Thyroid gland (tissue), 4 donors: ENCODE measurements around the gene BDH1.

Source experiments
- CTCF ChIP-seq, 6 experiments: fragments of 200-600 bp in 3 of 6; fragments of 450-650 bp in 3 of 6; sonication (generic) in 3 of 6; IDR thresholded peaks; one replicate each; pipeline ENCODE4 v1.5.1; 2016 to 2019; ENCODE audit warnings: antibody characterized with exemption in 6 of 6, mild to moderate bottlenecking in 2 of 6, inconsistent platforms in 1 of 6, moderate library complexity in 1 of 6
- POLR2A ChIP-seq, 2 donors: fragments of 450-650 bp; IDR thresholded peaks; one replicate each; pipeline ENCODE4 v1.6.1; 2017; ENCODE audit warnings: antibody characterized with exemption in 2 of 2, mild to moderate bottlenecking in 2 of 2, moderate library complexity in 1 of 2

DNA sequence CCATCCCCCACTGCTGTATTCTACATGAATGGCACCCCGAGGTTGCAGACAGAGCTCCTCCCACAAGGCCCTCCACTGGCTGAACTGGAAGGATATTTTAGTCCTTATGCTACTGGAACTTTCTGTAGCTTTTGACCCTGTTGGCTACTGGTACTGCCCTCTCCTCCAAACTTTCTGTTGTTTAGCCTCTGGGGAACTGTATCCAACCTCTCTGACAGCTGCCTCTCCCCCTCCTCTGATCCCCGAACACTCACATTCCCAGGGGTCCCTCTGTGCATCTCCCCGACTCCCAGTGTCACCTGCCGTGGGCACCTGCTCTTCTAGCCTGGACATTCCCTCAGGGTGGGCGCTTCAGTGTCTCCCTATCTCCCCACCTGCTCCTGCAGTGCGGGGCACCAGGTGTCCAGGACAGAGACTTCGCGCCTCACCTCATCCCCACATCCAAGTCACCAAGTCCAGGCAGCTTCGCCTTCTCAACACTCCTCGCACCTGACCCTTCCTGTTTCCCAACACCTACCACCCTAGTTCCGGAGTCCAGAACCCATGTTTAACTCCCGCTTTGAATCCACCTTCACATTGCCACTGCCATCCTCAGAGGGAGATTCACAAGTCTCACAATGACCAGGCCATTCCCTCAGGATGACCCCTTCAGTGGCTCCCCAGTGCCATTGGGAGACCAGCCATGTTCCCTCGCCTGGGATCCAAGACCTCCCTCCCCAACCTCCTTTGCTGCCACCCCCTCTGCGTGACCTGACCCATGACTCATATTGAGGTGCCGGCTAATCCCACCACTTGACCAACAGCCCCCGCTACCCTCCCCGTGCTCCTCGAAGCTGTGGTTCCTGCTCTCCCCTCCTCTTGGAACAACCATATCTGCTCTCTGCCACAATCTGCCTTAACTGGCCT is 34.2 kb downstream of the BDH1 start:
- TF ChIP-seq POLR2A (IDR thresholded peaks at IDR 0.05) (no peak), CTCF (IDR thresholded peaks at IDR 0.05) (no peak)
